Testis (tissue), 2 donors: ENCODE data around the gene PKD2L2.

Experiments used
- CTCF ChIP-seq, 3 experiments: fragments of 450-650 bp in 2 of 3; fragments of 200-600 bp in 1 of 3; sonication (generic) in 1 of 3; IDR thresholded peaks; one replicate each; pipeline ENCODE4 v1.5.1; 2016 to 2019; ENCODE audit warnings: antibody characterized with exemption in 3 of 3, mild to moderate bottlenecking in 2 of 3, moderate library complexity in 1 of 3
- POLR2A ChIP-seq: fragments of 450-650 bp; IDR thresholded peaks from one replicate; pipeline ENCODE4 v1.6.1; 2017; ENCODE audit warnings: antibody characterized with exemption, mild to moderate bottlenecking, moderate library complexity

- TF ChIP-seq CTCF (IDR thresholded peaks at IDR 0.05) = no peak
- no peak for TF ChIP-seq POLR2A
Measured at GRCh38 chr5:137939331-137939730, 50.1 kb downstream of the PKD2L2 start.
